CD4-positive, alpha-beta memory T cell (primary cell): Measurements from ENCODE around the gene RNF220. TPM values are rescaled to one million over a fixed set of nuclear protein-coding genes. Genes with fewer than 3 reads are reported as not detected.

Experiments used
- CTCF ChIA-PET: fragments of 350-600 bp; sonication (Branson Sonifier 250); formaldehyde crosslinking; loops from one replicate; lab custom pipeline; 2021; ENCODE audit warnings: inconsistent platforms; ENCODE audit not compliant: partially characterized antibody; lab: Charles Lee
- POLR2A ChIA-PET: fragments of 350-600 bp; sonication (Branson Sonifier 250); formaldehyde crosslinking; loops from one replicate; lab custom pipeline; 2021; ENCODE audit not compliant: partially characterized antibody; lab: Charles Lee
- DNase-seq, 5 donors: peaks; one replicate each; pipeline versions ENCODE4 v3.0.0 to v3.0.0-alpha.2; 2020 to 2022; ENCODE audit warnings: mixed read lengths in 1 of 5
- H3K27ac ChIP-seq: one replicate; pipeline ENCODE4 v1.7.0; 2013; ENCODE audit warnings: low read depth, low read length
- H3K27me3 ChIP-seq: 2 replicates; pipeline ENCODE4 v1.7.0; 2013; ENCODE audit warnings: mild to moderate bottlenecking, low read length, moderate library complexity; ENCODE audit not compliant: insufficient read depth
- H3K36me3 ChIP-seq: 2 replicates; pipeline ENCODE4 v1.7.0; 2013; ENCODE audit warnings: mild to moderate bottlenecking, low read length, moderate library complexity; ENCODE audit not compliant: insufficient read depth
- H3K4me1 ChIP-seq: 2 replicates; pipeline ENCODE4 v1.7.0; 2013; ENCODE audit warnings: mild to moderate bottlenecking, low read length, moderate library complexity; ENCODE audit not compliant: insufficient read depth
- H3K4me3 ChIP-seq, 2 donors: one replicate each; pipeline ENCODE4 v1.7.0; 2013; ENCODE audit warnings: low read length in 2 of 2, mild to moderate bottlenecking in 1 of 2
- H3K9me3 ChIP-seq, 2 donors: one replicate each; pipeline ENCODE4 v1.7.0; 2013; ENCODE audit warnings: low read length in 2 of 2, control low read depth in 1 of 2; ENCODE audit not compliant: control insufficient read depth in 1 of 2
- H3K27ac Mint-ChIP-seq, 7 donors: one replicate each; pipeline ENCODE4 v1.8.0; 2020 to 2021; ENCODE audit warnings: mixed read lengths in 7 of 7, mild to moderate bottlenecking in 6 of 7, inconsistent platforms in 3 of 7, moderate library complexity in 3 of 7
- H3K27me3 Mint-ChIP-seq, 2 donors: one replicate each; pipeline ENCODE4 v1.8.0; 2020 to 2021; ENCODE audit warnings: mixed read lengths in 2 of 2
- H3K36me3 Mint-ChIP-seq, 2 donors: one replicate each; pipeline ENCODE4 v1.8.0; 2020 to 2021; ENCODE audit warnings: mixed read lengths in 2 of 2, inconsistent platforms in 1 of 2, mild to moderate bottlenecking in 1 of 2
- H3K4me1 Mint-ChIP-seq, 4 donors: one replicate each; pipeline ENCODE4 v1.8.0; 2020 to 2021; ENCODE audit warnings: mixed read lengths in 4 of 4, mild to moderate bottlenecking in 1 of 4
- H3K4me3 Mint-ChIP-seq, 8 donors: one replicate each; pipeline ENCODE4 v1.8.0; 2020 to 2021; ENCODE audit warnings: mixed read lengths in 8 of 8, mild to moderate bottlenecking in 7 of 8, moderate library complexity in 6 of 8, inconsistent platforms in 3 of 8
- H3K9me3 Mint-ChIP-seq, 8 donors: one replicate each; pipeline ENCODE4 v1.8.0; 2020 to 2021; ENCODE audit warnings: mixed read lengths in 8 of 8, mild to moderate bottlenecking in 5 of 8, inconsistent platforms in 3 of 8, moderate library complexity in 1 of 8
- intact Hi-C: fragments of 100-400 bp; cut with micrococcal nuclease; formaldehyde crosslinking; loops from one replicate; pipeline ENCODE4 v1.15.1; 2023
- polyA plus RNA-seq, 2 donors: library from polyadenylated mRNA; unstranded; fragments of 300-500 nt; fragmentation: Illumina TruSeq; gene quantifications; one replicate each; pipeline ENCODE4 v1.2.3, GENCODE V29; 2021
- total RNA-seq, 2 experiments: library from RNA; stranded (reverse); gene quantifications; one replicate each; pipeline ENCODE4 v1.2.3, GENCODE V29; 2021

The RNF220 gene
- total and polyA plus RNA-seq, 4 experiments from 2014 or later: 74.7 to 125 (median 111) TPM

GRCh38 chr1:44585315-44585920, 180.4 kb downstream of the RNF220 start:
- Histone ChIP-seq H3K9me3 (no peaks in the 10 kb centered on the region), H3K36me3 (no peaks in the 10 kb centered on the region), H3K27me3 (no peaks in the 10 kb centered on the region), H3K4me3 (no peak overlapping the region), H3K4me1 (no peaks in the 10 kb centered on the region), H3K27ac (no peak overlapping the region)
- Mint-ChIP-seq H3K4me3 (no peak overlapping the region), H3K27ac (no peak overlapping the region), H3K4me1 (no peaks in the 10 kb centered on the region), H3K36me3 (no peaks in the 10 kb centered on the region), H3K9me3 (no peaks in the 10 kb centered on the region), H3K27me3 (peaks cover 8 to 10% of the 10 kb centered on the region in 2 donors)
- intact Hi-C loops: no loop called here
- CTCF ChIA-PET: interaction anchor here (5.2 kb wide), 1 partner anchor 13 kb away, joined by 29 read pairs; no protein-coding TSS in a partner anchor
- DNase-seq: no peak
- POLR2A ChIA-PET: no interaction called here

GRCh38 chr1:44587796-44588460, 182.9 kb downstream of the RNF220 start:
- CTCF ChIA-PET: no interaction called here
- no peak overlapping the region for H3K4me3 Mint-ChIP-seq

GRCh38 chr1:44588551-44589210, 183.6 kb downstream of the RNF220 start:
- Mint-ChIP-seq H3K4me3 (no peak overlapping the region), H3K4me1 (no peaks in the 10 kb centered on the region), H3K27ac (no peak overlapping the region), H3K9me3 (no peaks in the 10 kb centered on the region), H3K27me3 (peaks cover 4 to 8% of the 10 kb centered on the region in 2 donors), H3K36me3 (no peaks in the 10 kb centered on the region)
- intact Hi-C loops: no loop called here
- H3K4me3 ChIP-seq: no peak overlapping the region
- H3K4me1 ChIP-seq: no peaks in the 10 kb centered on the region
- H3K9me3 ChIP-seq: no peaks in the 10 kb centered on the region
- DNase-seq: no peak
- H3K36me3 ChIP-seq: no peaks in the 10 kb centered on the region
- H3K27me3 ChIP-seq: no peaks in the 10 kb centered on the region
- POLR2A ChIA-PET: no interaction called here
- no peak overlapping the region for H3K27ac ChIP-seq
- CTCF ChIA-PET: interaction anchor here (0.7 kb wide), 1 partner anchor 252 kb away, joined by 4 read pairs; no protein-coding TSS in a partner anchor

More at GRCh38 chr1:44587796-44588460, 182.9 kb downstream of the RNF220 start:
- Histone ChIP-seq H3K36me3 (no peaks in the 10 kb centered on the region), H3K27ac (no peak overlapping the region), H3K27me3 (no peaks in the 10 kb centered on the region), H3K4me1 (no peaks in the 10 kb centered on the region), H3K9me3 (no peaks in the 10 kb centered on the region), H3K4me3 (no peak overlapping the region)
- intact Hi-C loops: no loop called here
- Mint-ChIP-seq H3K27me3 (peaks cover 6 to 8% of the 10 kb centered on the region in 2 donors), H3K9me3 (no peaks in the 10 kb centered on the region), H3K27ac (no peak overlapping the region), H3K4me1 (no peaks in the 10 kb centered on the region), H3K36me3 (no peaks in the 10 kb centered on the region)
- no peak for DNase-seq
- POLR2A ChIA-PET: no interaction called here

GRCh38 chr1:44590475-44590874, 185.4 kb downstream of the RNF220 start:
- no peaks in the 10 kb centered on the region for H3K9me3 Mint-ChIP-seq
- H3K27me3 Mint-ChIP-seq: peaks cover 2 to 10% of the 10 kb centered on the region in 2 donors
- POLR2A ChIA-PET: no interaction called here
- no peaks in the 10 kb centered on the region for H3K36me3 Mint-ChIP-seq
- no peak for DNase-seq
- H3K4me3 ChIP-seq: no peak overlapping the region
- no peaks in the 10 kb centered on the region for H3K27me3 ChIP-seq
- no peak overlapping the region for H3K27ac ChIP-seq
- H3K4me1 Mint-ChIP-seq: no peaks in the 10 kb centered on the region
- H3K9me3 ChIP-seq: no peaks in the 10 kb centered on the region
- no peaks in the 10 kb centered on the region for H3K4me1 ChIP-seq
- H3K27ac Mint-ChIP-seq: no peak overlapping the region
- no peak overlapping the region for H3K4me3 Mint-ChIP-seq
- H3K36me3 ChIP-seq: no peaks in the 10 kb centered on the region
- intact Hi-C loops: no loop called here
- CTCF ChIA-PET: no interaction called here

GRCh38 chr1:44591381-44591780, 186.3 kb downstream of the RNF220 start:
- Mint-ChIP-seq H3K27me3 (peaks cover 4 to 13% of the 10 kb centered on the region in 2 donors), H3K36me3 (no peaks in the 10 kb centered on the region), H3K27ac (no peak overlapping the region), H3K4me3 (no peak overlapping the region), H3K4me1 (no peaks in the 10 kb centered on the region), H3K9me3 (no peaks in the 10 kb centered on the region)
- CTCF ChIA-PET: no interaction called here
- POLR2A ChIA-PET: no interaction called here
- no peak for DNase-seq
- Histone ChIP-seq H3K27me3 (no peaks in the 10 kb centered on the region), H3K4me1 (no peaks in the 10 kb centered on the region), H3K36me3 (no peaks in the 10 kb centered on the region), H3K9me3 (no peaks in the 10 kb centered on the region), H3K27ac (no peak overlapping the region), H3K4me3 (no peak overlapping the region)
- intact Hi-C loops: no loop called here

- intact Hi-C loops: no loop called here
- H3K36me3 Mint-ChIP-seq: no peaks in the 10 kb centered on the region
- Histone ChIP-seq H3K4me1 (no peaks in the 10 kb centered on the region), H3K27me3 (no peaks in the 10 kb centered on the region), H3K4me3 (no peak overlapping the region), H3K9me3 (no peaks in the 10 kb centered on the region), H3K36me3 (no peaks in the 10 kb centered on the region), H3K27ac (no peak overlapping the region)
- no peaks in the 10 kb centered on the region for H3K4me1 Mint-ChIP-seq
- no peak for DNase-seq
- H3K9me3 Mint-ChIP-seq: no peaks in the 10 kb centered on the region
- no peak overlapping the region for H3K27ac Mint-ChIP-seq
- H3K4me3 Mint-ChIP-seq: no peak overlapping the region
- H3K27me3 Mint-ChIP-seq: peaks cover 7 to 13% of the 10 kb centered on the region in 2 donors
- POLR2A ChIA-PET: no interaction called here
- CTCF ChIA-PET: interaction anchor here (0.5 to 3.4 kb wide), 5 partner anchors 9 to 214 kb away, joined by 3 to 38 read pairs (median 21); no protein-coding TSS in a partner anchor
Measured at GRCh38 chr1:44592208-44593145, 187.4 kb downstream of the RNF220 start.
